Esophagus muscularis mucosa (tissue), 4 donors: ENCODE results near the gene CHMP1A.

ENCODE experiments used
- EP300 ChIP-seq: sonication (generic); formaldehyde crosslinking; IDR thresholded peaks from one replicate; pipeline ENCODE4 v1.6.1; 2017; ENCODE audit warnings: antibody characterized with exemption
- POLR2A ChIP-seq: fragments of 450-650 bp; IDR thresholded peaks from one replicate; pipeline ENCODE4 v1.6.1; 2017; ENCODE audit warnings: antibody characterized with exemption, moderate library complexity, mild to moderate bottlenecking, low read depth
- POLR2AphosphoS5 ChIP-seq, 2 donors: sonication (generic); formaldehyde crosslinking; IDR thresholded peaks; one replicate each; pipeline ENCODE4 v1.6.1; 2017; ENCODE audit warnings: antibody characterized with exemption in 2 of 2
- TF ChIP-seq, protein P1 (sequence below), 3 experiments: fragments of 200-600 bp in 2 of 3; fragments of 450-650 bp in 1 of 3; sonication (generic) in 2 of 3; IDR thresholded peaks; one replicate each; pipeline ENCODE4 v1.5.1; 2017 to 2019; ENCODE audit warnings: antibody characterized with exemption in 3 of 3, mild to moderate bottlenecking in 2 of 3, moderate library complexity in 1 of 3

DNA sequence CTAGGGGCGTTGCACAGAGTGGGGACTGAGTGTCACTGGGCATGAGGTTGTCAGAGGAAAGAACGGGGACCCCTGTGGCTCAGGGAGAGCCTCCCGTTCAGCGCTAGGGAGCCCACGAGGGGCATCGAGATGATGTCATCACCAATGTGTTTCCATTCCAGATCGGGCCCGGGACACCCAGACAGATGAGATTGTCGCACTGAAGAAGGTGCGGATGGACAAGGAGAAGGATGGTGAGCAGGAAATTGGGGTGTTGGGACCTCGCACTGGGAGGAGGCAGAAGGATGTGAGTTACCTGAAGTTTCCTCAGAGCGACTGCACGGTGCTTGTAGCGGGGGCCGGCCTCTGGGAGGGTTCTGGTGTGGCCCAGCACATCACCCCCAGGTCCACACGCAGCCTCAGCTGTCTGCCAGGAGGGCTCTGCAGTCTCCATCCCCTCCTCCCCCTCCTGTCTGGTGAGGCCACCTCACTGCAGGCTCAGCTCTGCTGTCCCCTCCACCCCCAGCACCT, 32.9 kb upstream of the CHMP1A start:
- TF ChIP-seq, protein P1, sequence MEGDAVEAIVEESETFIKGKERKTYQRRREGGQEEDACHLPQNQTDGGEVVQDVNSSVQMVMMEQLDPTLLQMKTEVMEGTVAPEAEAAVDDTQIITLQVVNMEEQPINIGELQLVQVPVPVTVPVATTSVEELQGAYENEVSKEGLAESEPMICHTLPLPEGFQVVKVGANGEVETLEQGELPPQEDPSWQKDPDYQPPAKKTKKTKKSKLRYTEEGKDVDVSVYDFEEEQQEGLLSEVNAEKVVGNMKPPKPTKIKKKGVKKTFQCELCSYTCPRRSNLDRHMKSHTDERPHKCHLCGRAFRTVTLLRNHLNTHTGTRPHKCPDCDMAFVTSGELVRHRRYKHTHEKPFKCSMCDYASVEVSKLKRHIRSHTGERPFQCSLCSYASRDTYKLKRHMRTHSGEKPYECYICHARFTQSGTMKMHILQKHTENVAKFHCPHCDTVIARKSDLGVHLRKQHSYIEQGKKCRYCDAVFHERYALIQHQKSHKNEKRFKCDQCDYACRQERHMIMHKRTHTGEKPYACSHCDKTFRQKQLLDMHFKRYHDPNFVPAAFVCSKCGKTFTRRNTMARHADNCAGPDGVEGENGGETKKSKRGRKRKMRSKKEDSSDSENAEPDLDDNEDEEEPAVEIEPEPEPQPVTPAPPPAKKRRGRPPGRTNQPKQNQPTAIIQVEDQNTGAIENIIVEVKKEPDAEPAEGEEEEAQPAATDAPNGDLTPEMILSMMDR (IDR thresholded peaks at IDR 0.05) = no peak
- no peak for TF ChIP-seq POLR2A
- TF ChIP-seq EP300 = no peak
- TF ChIP-seq POLR2AphosphoS5 (IDR thresholded peaks at IDR 0.05) = no peak
